PC-9 (cell line): ENCODE results near the gene ACTR8.

Experiments
- EZH2 ChIP-seq: fragments of 200-600 bp; sonication (generic); IDR thresholded peaks from 2 replicates; pipeline ENCODE4 v1.8.0; 2017; ENCODE audit warnings: antibody characterized with exemption, low read depth
- TF ChIP-seq, protein P1 (sequence below): fragments of 200-600 bp; sonication (generic); conservative IDR thresholded peaks from 2 replicates; pipeline ENCODE4 v1.6.1; 2017; ENCODE audit warnings: mixed run types, antibody characterized with exemption, mild to moderate bottlenecking, moderate library complexity

DNA sequence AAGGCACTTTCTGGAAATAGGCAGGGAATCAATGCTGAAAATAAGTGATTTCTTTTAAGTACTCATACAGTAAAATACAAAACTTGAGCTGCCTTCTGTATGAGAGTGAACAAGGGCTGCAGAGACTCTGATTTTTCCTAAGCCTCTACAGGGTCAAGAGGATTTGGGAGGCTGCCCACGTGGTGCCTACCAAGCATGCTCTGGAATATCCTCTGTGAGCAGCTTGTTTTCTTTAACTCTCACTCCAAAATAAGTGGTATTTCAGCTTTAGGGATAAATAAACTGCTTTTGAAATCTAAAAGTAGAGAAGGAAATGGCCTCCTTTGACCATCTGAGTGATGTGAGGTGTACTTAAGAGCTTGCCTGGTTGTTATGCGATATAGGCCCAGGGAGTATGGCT lies 17.8 kb upstream of the ACTR8 start:
- TF ChIP-seq, protein P1, sequence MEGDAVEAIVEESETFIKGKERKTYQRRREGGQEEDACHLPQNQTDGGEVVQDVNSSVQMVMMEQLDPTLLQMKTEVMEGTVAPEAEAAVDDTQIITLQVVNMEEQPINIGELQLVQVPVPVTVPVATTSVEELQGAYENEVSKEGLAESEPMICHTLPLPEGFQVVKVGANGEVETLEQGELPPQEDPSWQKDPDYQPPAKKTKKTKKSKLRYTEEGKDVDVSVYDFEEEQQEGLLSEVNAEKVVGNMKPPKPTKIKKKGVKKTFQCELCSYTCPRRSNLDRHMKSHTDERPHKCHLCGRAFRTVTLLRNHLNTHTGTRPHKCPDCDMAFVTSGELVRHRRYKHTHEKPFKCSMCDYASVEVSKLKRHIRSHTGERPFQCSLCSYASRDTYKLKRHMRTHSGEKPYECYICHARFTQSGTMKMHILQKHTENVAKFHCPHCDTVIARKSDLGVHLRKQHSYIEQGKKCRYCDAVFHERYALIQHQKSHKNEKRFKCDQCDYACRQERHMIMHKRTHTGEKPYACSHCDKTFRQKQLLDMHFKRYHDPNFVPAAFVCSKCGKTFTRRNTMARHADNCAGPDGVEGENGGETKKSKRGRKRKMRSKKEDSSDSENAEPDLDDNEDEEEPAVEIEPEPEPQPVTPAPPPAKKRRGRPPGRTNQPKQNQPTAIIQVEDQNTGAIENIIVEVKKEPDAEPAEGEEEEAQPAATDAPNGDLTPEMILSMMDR, result no peak
- TF ChIP-seq EZH2, result no peak
